Left ventricle myocardium inferior (tissue), 1 donor: ENCODE results near the gene PCSK7. TPM values are rescaled to one million over a fixed set of nuclear protein-coding genes. Genes with fewer than 3 reads are reported as not detected.
"Not testable (repeated sequence)": the region's sequence is repeated elsewhere in the genome, so short reads cannot be mapped to it uniquely, and the experiment has no call there.

ENCODE experiments used
- DNase-seq: peaks from one replicate; pipeline ENCODE4 v3.0.0-alpha.2; 2020
- H3K27ac ChIP-seq: fragments of 200-600 bp; replicated peaks from 2 replicates; pipeline ENCODE4 v1.8.0; 2021
- H3K27me3 ChIP-seq: fragments of 200-600 bp; 2 replicates; pipeline ENCODE4 v1.8.0; 2021; ENCODE audit warnings: low read depth
- H3K36me3 ChIP-seq: fragments of 200-600 bp; 2 replicates; pipeline ENCODE4 v1.8.0; 2021
- H3K4me1 ChIP-seq: fragments of 200-600 bp; 2 replicates; pipeline ENCODE4 v1.8.0; 2021
- H3K4me3 ChIP-seq: fragments of 200-600 bp; 2 replicates; pipeline ENCODE4 v1.8.0; 2021; ENCODE audit warnings: mild to moderate bottlenecking, moderate library complexity
- H3K9me3 ChIP-seq: fragments of 200-600 bp; replicated peaks from 2 replicates; pipeline ENCODE4 v1.8.0; 2021
- intact Hi-C: fragments of 100-400 bp; cut with micrococcal nuclease; formaldehyde crosslinking; loops from one replicate; pipeline ENCODE4 v1.11.0; 2022
- total RNA-seq: library from RNA; stranded (reverse); fragmentation: NEBNext Ultra II Directional; extraction: Animal tissue kit (Norgen Biotek cat#: 25700); gene quantifications from one replicate; pipeline ENCODE4 v1.2.1, GENCODE V29; 2021
- TF ChIP-seq, protein P1 (sequence below): fragments of 200-600 bp; IDR thresholded peaks from 2 replicates; pipeline ENCODE4 v1.8.0; 2021; ENCODE audit warnings: antibody characterized with exemption, mild to moderate bottlenecking, borderline replicate concordance
- donor health status: DM: no; HTN: yes; CAD: no; lungs with severe emphysema.

Gene PCSK7
- total RNA-seq, 1 donor from 2014 or later, result 24.0 TPM

DNA sequence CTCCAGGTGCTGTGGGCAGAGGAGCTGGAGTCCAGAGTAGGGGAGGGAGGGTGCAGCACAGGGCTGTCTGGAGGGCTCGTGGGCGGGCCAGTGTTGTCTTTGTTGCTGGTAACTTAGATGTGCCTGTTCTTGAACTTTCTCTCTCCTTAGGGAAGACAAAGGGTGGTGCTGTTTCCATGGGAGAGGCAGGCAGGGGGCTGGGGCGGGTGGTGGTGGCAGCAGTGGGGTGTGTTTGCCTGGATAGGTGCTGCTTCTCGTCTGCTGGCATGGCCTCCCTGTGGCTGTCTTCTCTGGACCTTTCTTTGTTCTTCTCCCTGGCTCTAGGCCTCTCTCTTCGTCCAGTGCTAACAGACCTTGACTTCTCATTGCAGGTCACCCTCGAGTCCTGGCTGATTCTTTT is 44.9 kb downstream of the PCSK7 start:
- intact Hi-C loops, result no loop called here
- no peak for DNase-seq
- no peaks in the 10 kb centered on the region for H3K27me3 ChIP-seq
- H3K4me3 ChIP-seq, result no peak overlapping the region
- no peaks in the 10 kb centered on the region for H3K9me3 ChIP-seq
- no peaks in the 10 kb centered on the region for H3K4me1 ChIP-seq
- peaks cover 88% of the 10 kb centered on the region for H3K36me3 ChIP-seq
- H3K27ac ChIP-seq, result no peak overlapping the region
- TF ChIP-seq, protein P1, sequence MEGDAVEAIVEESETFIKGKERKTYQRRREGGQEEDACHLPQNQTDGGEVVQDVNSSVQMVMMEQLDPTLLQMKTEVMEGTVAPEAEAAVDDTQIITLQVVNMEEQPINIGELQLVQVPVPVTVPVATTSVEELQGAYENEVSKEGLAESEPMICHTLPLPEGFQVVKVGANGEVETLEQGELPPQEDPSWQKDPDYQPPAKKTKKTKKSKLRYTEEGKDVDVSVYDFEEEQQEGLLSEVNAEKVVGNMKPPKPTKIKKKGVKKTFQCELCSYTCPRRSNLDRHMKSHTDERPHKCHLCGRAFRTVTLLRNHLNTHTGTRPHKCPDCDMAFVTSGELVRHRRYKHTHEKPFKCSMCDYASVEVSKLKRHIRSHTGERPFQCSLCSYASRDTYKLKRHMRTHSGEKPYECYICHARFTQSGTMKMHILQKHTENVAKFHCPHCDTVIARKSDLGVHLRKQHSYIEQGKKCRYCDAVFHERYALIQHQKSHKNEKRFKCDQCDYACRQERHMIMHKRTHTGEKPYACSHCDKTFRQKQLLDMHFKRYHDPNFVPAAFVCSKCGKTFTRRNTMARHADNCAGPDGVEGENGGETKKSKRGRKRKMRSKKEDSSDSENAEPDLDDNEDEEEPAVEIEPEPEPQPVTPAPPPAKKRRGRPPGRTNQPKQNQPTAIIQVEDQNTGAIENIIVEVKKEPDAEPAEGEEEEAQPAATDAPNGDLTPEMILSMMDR, result no peak

DNA sequence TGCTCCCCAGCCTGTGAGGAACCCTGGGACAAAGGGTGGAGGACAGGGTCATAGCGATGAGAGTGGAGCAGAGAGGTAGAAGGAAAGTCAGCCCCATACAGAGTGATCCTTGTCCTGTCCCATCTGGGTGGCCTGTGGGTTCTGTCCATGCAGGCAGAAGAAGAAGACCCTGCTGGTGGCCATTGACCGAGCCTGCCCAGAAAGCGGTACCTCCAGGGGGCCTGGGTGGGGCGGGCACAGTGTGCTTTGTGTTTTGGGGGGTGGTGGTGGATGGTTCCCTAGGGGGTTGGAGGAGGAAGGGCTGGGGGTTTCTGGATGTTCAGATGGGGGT is 45.5 kb downstream of the PCSK7 start:
- TF ChIP-seq, protein P1, result no peak
- Histone ChIP-seq H3K9me3 (no peaks in the 10 kb centered on the region), H3K27me3 (no peaks in the 10 kb centered on the region), H3K36me3 (peaks cover 84% of the 10 kb centered on the region), H3K4me1 (peaks cover 3% of the 10 kb centered on the region), H3K4me3 (no peak overlapping the region), H3K27ac (peak overlapping the region; percentile 33)
- no peak for DNase-seq
- intact Hi-C loops, result no loop called here

DNA sequence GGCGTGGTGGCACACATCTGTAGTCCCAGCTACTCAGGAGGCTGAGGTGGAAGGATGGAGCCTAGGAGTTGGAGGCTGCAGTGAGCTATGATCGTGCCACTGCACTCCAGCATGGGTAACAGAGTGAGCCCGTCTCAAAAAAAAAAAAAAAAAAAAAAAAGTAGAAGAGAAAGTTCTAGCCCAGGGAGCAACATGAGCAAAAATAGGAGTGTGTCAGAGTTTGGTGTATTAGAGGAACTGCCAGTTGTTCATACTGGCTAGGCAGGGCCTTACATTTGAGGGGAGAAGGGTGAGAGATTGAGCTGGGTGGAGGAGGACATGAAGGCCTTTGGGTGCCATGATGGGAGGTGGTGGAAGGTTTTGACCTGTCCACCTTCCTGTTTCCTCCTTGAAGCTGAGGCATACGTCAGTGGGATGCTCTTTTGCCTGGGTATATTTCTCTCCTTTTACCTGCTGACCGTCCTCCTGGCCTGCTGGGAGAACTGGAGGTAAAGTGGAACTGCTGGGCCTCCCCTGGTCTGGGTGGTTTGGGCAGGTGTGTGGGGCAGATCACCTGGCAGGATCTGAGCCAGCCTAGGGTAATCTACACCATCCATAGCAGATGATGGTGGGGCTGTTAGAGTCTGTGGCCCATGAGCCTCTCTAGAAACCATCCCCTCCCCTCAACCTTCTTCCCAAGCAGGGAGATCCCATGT is 46.0 kb downstream of the PCSK7 start:
- peak; percentile 5 for DNase-seq
- peak overlapping the region; percentile 33 for H3K27ac ChIP-seq
- H3K36me3 ChIP-seq, result peaks cover 81% of the 10 kb centered on the region
- no peaks in the 10 kb centered on the region for H3K27me3 ChIP-seq
- H3K9me3 ChIP-seq, result no peaks in the 10 kb centered on the region
- TF ChIP-seq, protein P1, result no peak
- intact Hi-C loops, result no loop called here
- H3K4me1 ChIP-seq, result peaks cover 9% of the 10 kb centered on the region
- no peak overlapping the region for H3K4me3 ChIP-seq

DNA sequence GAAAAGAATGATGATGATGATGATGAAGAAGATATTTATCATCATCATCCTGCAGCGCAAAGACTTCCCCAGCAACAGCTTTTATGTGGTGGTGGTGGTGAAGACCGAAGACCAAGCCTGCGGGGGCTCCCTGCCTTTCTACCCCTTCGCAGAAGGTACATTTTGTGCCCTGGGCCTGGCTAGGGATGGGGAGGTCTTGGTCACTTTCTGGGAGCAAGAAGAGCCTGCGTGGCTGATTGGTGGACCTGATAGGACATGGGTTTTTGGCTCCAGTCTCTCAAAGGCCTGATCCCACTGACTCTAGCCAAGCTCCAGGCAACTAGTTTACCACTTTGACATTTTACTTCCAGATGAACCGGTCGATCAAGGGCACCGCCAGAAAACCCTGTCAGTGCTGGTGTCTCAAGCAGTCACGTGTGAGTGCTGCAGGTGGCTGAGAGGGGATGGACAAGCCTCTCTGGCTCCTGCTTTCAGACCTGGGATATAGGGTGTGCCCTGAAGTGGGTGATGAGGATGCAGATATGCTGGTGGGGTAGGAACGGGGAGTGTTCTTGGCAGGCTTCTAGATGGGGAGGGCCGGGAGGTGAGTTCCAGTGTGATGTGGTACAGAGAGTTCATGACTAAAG is 48.0 kb downstream of the PCSK7 start:
- peaks cover 29% of the 10 kb centered on the region for H3K4me1 ChIP-seq
- H3K9me3 ChIP-seq, result no peaks in the 10 kb centered on the region
- intact Hi-C loops, result no loop called here
- no peak for DNase-seq
- H3K4me3 ChIP-seq, result no peak overlapping the region
- no peaks in the 10 kb centered on the region for H3K27me3 ChIP-seq
- peaks cover 60% of the 10 kb centered on the region for H3K36me3 ChIP-seq
- H3K27ac ChIP-seq, result no peak overlapping the region
- TF ChIP-seq, protein P1, result no peak

DNA sequence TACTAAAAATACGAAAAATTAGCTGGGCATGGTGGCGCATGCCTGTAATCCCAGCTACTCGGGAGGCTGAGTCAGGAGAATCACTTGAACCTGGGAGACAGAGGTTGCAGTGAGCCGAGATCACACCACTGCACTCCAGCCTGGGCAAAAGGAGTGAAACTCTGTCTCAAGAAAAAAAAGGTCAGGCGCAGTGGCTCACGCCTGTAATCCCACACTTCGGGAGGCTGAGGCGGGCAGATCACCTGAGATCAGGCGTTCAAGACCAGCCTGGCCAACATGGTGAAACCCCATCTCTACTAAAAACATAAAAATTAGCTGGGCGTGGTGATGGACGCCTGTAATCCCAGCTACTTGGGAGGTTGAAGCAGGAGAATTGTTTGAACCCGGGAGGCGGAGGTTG is 48.7 kb downstream of the PCSK7 start:
- H3K27me3 ChIP-seq, H3K27ac ChIP-seq, intact Hi-C loops, H3K9me3 ChIP-seq, H3K4me3 ChIP-seq, DNase-seq: not testable (repeated sequence)
- Histone ChIP-seq H3K4me1 (peaks cover 34% of the 10 kb centered on the region), H3K36me3 (peaks cover 54% of the 10 kb centered on the region)

DNA sequence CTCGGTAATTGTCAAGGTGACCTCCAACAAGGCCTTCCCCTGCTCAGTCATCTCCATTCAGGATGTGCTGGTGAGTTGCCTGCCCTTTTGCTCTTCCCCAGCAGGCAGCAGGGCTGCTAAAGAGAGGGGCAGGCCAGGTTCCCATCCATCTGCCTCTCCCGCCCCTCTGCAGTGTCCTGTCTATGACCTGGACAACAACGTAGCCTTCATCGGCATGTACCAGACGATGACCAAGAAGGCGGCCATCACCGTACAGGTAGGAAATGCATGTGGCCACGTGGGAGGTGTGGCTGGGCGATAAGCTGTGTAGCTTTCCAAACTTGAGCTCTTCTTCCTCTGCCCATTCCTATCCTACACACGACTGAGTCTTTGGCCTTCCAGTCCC is 49.3 kb downstream of the PCSK7 start:
- TF ChIP-seq, protein P1, result no peak
- no peaks in the 10 kb centered on the region for H3K9me3 ChIP-seq
- no peaks in the 10 kb centered on the region for H3K27me3 ChIP-seq
- no peak overlapping the region for H3K4me3 ChIP-seq
- H3K27ac ChIP-seq, result no peak overlapping the region
- H3K36me3 ChIP-seq, result peaks cover 47% of the 10 kb centered on the region
- no peak for DNase-seq
- intact Hi-C loops, result no loop called here
- peaks cover 41% of the 10 kb centered on the region for H3K4me1 ChIP-seq
